ENCODE data around the gene CLCN3. TPM values are rescaled to one million over a fixed set of nuclear protein-coding genes. Genes with fewer than 3 reads are reported as not detected.

CLCN3 gene
- total and polyA plus RNA-seq, 4 experiments from 2014 or later, result 6.2 to 37.7 (median 25.7) TPM

- no peak overlapping the region for H3K4me3 ChIP-seq (ENCODE audit: low read length in 2 of 2)
- Mint-ChIP-seq H3K4me3 (peak overlapping the region; percentile 33 to 100 (median 67)), H3K4me1 (peaks cover 33 to 65% (median 47%) of the 10 kb centered on the region in 4 donors), H3K27ac (peak overlapping the region; percentile 86 to 100 (median 99)), H3K9me3 (no peaks in the 10 kb centered on the region), H3K36me3 (peaks cover 0 to 12% of the 10 kb centered on the region in 2 donors), H3K27me3 (no peaks in the 10 kb centered on the region)
- H3K27ac ChIP-seq (ENCODE audit: low read depth, low read length), result peak overlapping the region; percentile 87
- H3K9me3 ChIP-seq (ENCODE audit: control insufficient read depth in 1 of 2, low read length in 2 of 2), result no peaks in the 10 kb centered on the region
- ChIA-PET POLR2A (ENCODE audit: partially characterized antibody) (interaction anchor here (0.7 to 0.9 kb wide), 2 partner anchors 139 to 1300 kb away, joined by 3 read pairs; partner anchors contain the start of genes DDX60 and HPF1), CTCF (ENCODE audit: partially characterized antibody) (interaction anchor here (2.2 kb wide), 1 partner anchor 42 kb away, joined by 8 read pairs; no protein-coding TSS in a partner anchor)
- peaks cover 39% of the 10 kb centered on the region for H3K4me1 ChIP-seq (ENCODE audit: insufficient read depth, low read length)
- DNase-seq, result no peak
- H3K27me3 ChIP-seq (ENCODE audit: insufficient read depth, low read length), result no peaks in the 10 kb centered on the region
- H3K36me3 ChIP-seq (ENCODE audit: insufficient read depth, low read length), result no peaks in the 10 kb centered on the region
- intact Hi-C loops (cut with micrococcal nuclease), result no loop called here
Measured at GRCh38 chr4:169618286-169618685, 2.1 kb upstream of the CLCN3 start.

- H3K36me3 ChIP-seq (ENCODE audit: insufficient read depth, low read length), result no peaks in the 10 kb centered on the region
- Mint-ChIP-seq H3K27ac (peak overlapping the region; percentile 94 to 100 (median 99)), H3K4me3 (peak overlapping the region; percentile 88 to 100 (median 96)), H3K4me1 (peaks cover 33 to 68% (median 49%) of the 10 kb centered on the region in 4 donors), H3K27me3 (no peaks in the 10 kb centered on the region), H3K36me3 (peaks cover 0 to 12% of the 10 kb centered on the region in 2 donors), H3K9me3 (no peaks in the 10 kb centered on the region)
- CTCF ChIA-PET (ENCODE audit: partially characterized antibody), result interaction anchor here (0.7 to 2.2 kb wide), 6 partner anchors 9 to 122 kb away, joined by 3 to 8 read pairs (median 4); no protein-coding TSS in a partner anchor
- H3K27me3 ChIP-seq (ENCODE audit: insufficient read depth, low read length), result no peaks in the 10 kb centered on the region
- POLR2A ChIA-PET (ENCODE audit: partially characterized antibody), result interaction anchor here (0.7 to 3.4 kb wide), 6 partner anchors 7 to 1300 kb away, joined by 3 to 29 read pairs (median 8); partner anchors contain the start of genes CBR4, DDX60, HPF1 and NEK1
- intact Hi-C loops (cut with micrococcal nuclease), result loop anchor here (1.0 kb wide), 1 partner anchor 408 kb away; no protein-coding TSS in a partner anchor
- no peaks in the 10 kb centered on the region for H3K9me3 ChIP-seq (ENCODE audit: control insufficient read depth in 1 of 2, low read length in 2 of 2)
- no peak for DNase-seq
- peak overlapping the region; percentile 87 for H3K27ac ChIP-seq (ENCODE audit: low read depth, low read length)
- H3K4me3 ChIP-seq (ENCODE audit: low read length in 2 of 2), result no peak overlapping the region
- H3K4me1 ChIP-seq (ENCODE audit: insufficient read depth, low read length), result peaks cover 38% of the 10 kb centered on the region
Measured at GRCh38 chr4:169618986-169619385, 1.4 kb upstream of the CLCN3 start.

- no peaks in the 10 kb centered on the region for H3K9me3 ChIP-seq (ENCODE audit: control insufficient read depth in 1 of 2, low read length in 2 of 2)
- peak overlapping the region; percentile 94 to 100 (median 99) for H3K27ac Mint-ChIP-seq
Measured at GRCh38 chr4:169619518-169619957, 840 bp upstream of the CLCN3 start.

GRCh38 chr4:169620880-169621248, 486 bp downstream of the CLCN3 start:
- no peaks in the 10 kb centered on the region for H3K27me3 Mint-ChIP-seq
- H3K9me3 Mint-ChIP-seq, result no peaks in the 10 kb centered on the region
- Histone ChIP-seq H3K36me3 (ENCODE audit: insufficient read depth, low read length) (no peaks in the 10 kb centered on the region), H3K4me1 (ENCODE audit: insufficient read depth, low read length) (peaks cover 38% of the 10 kb centered on the region), H3K27ac (ENCODE audit: low read depth, low read length) (peak overlapping the region; percentile 87), H3K4me3 (ENCODE audit: low read length in 2 of 2) (peak overlapping the region; percentile 94 to 97), H3K27me3 (ENCODE audit: insufficient read depth, low read length) (no peaks in the 10 kb centered on the region), H3K9me3 (ENCODE audit: control insufficient read depth in 1 of 2, low read length in 2 of 2) (no peaks in the 10 kb centered on the region)
- peak in 1 of 5 donors; percentile 64 for DNase-seq
- peaks cover 0 to 13% of the 10 kb centered on the region in 2 donors for H3K36me3 Mint-ChIP-seq
- intact Hi-C loops (cut with micrococcal nuclease), result loop anchor here (1.0 kb wide), 1 partner anchor 9 kb away; the partner anchor contains the start of gene NEK1
- H3K4me3 Mint-ChIP-seq, result peak overlapping the region; percentile 88 to 100 (median 96)
- ChIA-PET CTCF (ENCODE audit: partially characterized antibody) (interaction anchor here (0.7 to 2.3 kb wide), 4 partner anchors 9 to 154 kb away, joined by 3 to 12 read pairs (median 4); partner anchors contain the start of gene NEK1), POLR2A (ENCODE audit: partially characterized antibody) (interaction anchor here (0.7 to 3.4 kb wide), 6 partner anchors 9 to 1141 kb away, joined by 3 to 29 read pairs (median 10); partner anchors contain the start of genes CBR4, DDX60L, MFAP3L and NEK1)
- peaks cover 38 to 78% (median 57%) of the 10 kb centered on the region in 4 donors for H3K4me1 Mint-ChIP-seq
- H3K27ac Mint-ChIP-seq, result peak overlapping the region; percentile 94 to 100 (median 99)

More at GRCh38 chr4:169619518-169619957, 840 bp upstream of the CLCN3 start:
- H3K36me3 ChIP-seq (ENCODE audit: insufficient read depth, low read length), result no peaks in the 10 kb centered on the region
- H3K27ac ChIP-seq (ENCODE audit: low read depth, low read length), result peak overlapping the region; percentile 87
- peak overlapping the region; percentile 94 to 97 for H3K4me3 ChIP-seq (ENCODE audit: low read length in 2 of 2)
- intact Hi-C loops (cut with micrococcal nuclease), result loop anchor here (1.0 kb wide), 1 partner anchor 408 kb away; no protein-coding TSS in a partner anchor
- Mint-ChIP-seq H3K36me3 (peaks cover 0 to 12% of the 10 kb centered on the region in 2 donors), H3K27me3 (no peaks in the 10 kb centered on the region), H3K9me3 (no peaks in the 10 kb centered on the region), H3K4me3 (peak overlapping the region; percentile 88 to 100 (median 96)), H3K4me1 (peaks cover 34 to 68% (median 49%) of the 10 kb centered on the region in 4 donors)
- no peaks in the 10 kb centered on the region for H3K27me3 ChIP-seq (ENCODE audit: insufficient read depth, low read length)
- CTCF ChIA-PET (ENCODE audit: partially characterized antibody), result interaction anchor here (0.6 to 2.2 kb wide), 10 partner anchors 9 to 155 kb away, joined by 3 to 8 read pairs (median 3); no protein-coding TSS in a partner anchor
- DNase-seq, result peak in 4 of 5 donors; percentile 57 to 73 (median 62)
- peaks cover 38% of the 10 kb centered on the region for H3K4me1 ChIP-seq (ENCODE audit: insufficient read depth, low read length)
- POLR2A ChIA-PET (ENCODE audit: partially characterized antibody), result interaction anchor here (0.7 to 3.4 kb wide), 7 partner anchors 8 to 1139 kb away, joined by 3 to 29 read pairs (median 7); partner anchors contain the start of genes CBR4, DDX60L, MFAP3L and NEK1

GRCh38 chr4:169621731-169622492, 1.5 kb downstream of the CLCN3 start:
- Mint-ChIP-seq H3K36me3 (peaks cover 0 to 13% of the 10 kb centered on the region in 2 donors), H3K27me3 (no peaks in the 10 kb centered on the region), H3K9me3 (no peaks in the 10 kb centered on the region), H3K27ac (peak overlapping the region; percentile 86 to 99 (median 94)), H3K4me3 (peak overlapping the region; percentile 70 to 97 (median 84)), H3K4me1 (peaks cover 44 to 86% (median 64%) of the 10 kb centered on the region in 4 donors)
- CTCF ChIA-PET (ENCODE audit: partially characterized antibody), result interaction anchor here (2.3 kb wide), 1 partner anchor 10 kb away, joined by 12 read pairs; the partner anchor contains the start of gene NEK1
- H3K27ac ChIP-seq (ENCODE audit: low read depth, low read length), result peak overlapping the region; percentile 46
- peak; percentile 71 to 82 (median 78) for DNase-seq
- H3K4me3 ChIP-seq (ENCODE audit: low read length in 2 of 2), result peak overlapping the region in 1 of 2 donors; percentile 28
- H3K4me1 ChIP-seq (ENCODE audit: insufficient read depth, low read length), result peaks cover 38% of the 10 kb centered on the region
- no peaks in the 10 kb centered on the region for H3K27me3 ChIP-seq (ENCODE audit: insufficient read depth, low read length)
- H3K36me3 ChIP-seq (ENCODE audit: insufficient read depth, low read length), result no peaks in the 10 kb centered on the region
- no peaks in the 10 kb centered on the region for H3K9me3 ChIP-seq (ENCODE audit: control insufficient read depth in 1 of 2, low read length in 2 of 2)
- POLR2A ChIA-PET (ENCODE audit: partially characterized antibody), result interaction anchor here (1.0 to 3.4 kb wide), 3 partner anchors 10 to 612 kb away, joined by 3 to 29 read pairs (median 12); partner anchors contain the start of genes CBR4 and NEK1
- intact Hi-C loops (cut with micrococcal nuclease), result loop anchor here (1.0 to 2.0 kb wide), 3 partner anchors 15 to 1141 kb away; partner anchors contain the start of gene DDX60L

GRCh38 chr4:169622566-169622965, 2.2 kb downstream of the CLCN3 start:
- CTCF ChIA-PET (ENCODE audit: partially characterized antibody), result interaction anchor here (2.3 kb wide), 1 partner anchor 10 kb away, joined by 12 read pairs; the partner anchor contains the start of gene NEK1

More at GRCh38 chr4:169622566-169622965, 2.2 kb downstream of the CLCN3 start:
- peak overlapping the region; percentile 1 to 96 (median 82) for H3K4me3 Mint-ChIP-seq
- H3K36me3 Mint-ChIP-seq, result peaks cover 0 to 13% of the 10 kb centered on the region in 2 donors
- Histone ChIP-seq H3K27me3 (ENCODE audit: insufficient read depth, low read length) (no peaks in the 10 kb centered on the region), H3K4me1 (ENCODE audit: insufficient read depth, low read length) (peaks cover 38% of the 10 kb centered on the region), H3K27ac (ENCODE audit: low read depth, low read length) (peak overlapping the region; percentile 28), H3K4me3 (ENCODE audit: low read length in 2 of 2) (no peak overlapping the region), H3K9me3 (ENCODE audit: control insufficient read depth in 1 of 2, low read length in 2 of 2) (no peaks in the 10 kb centered on the region), H3K36me3 (ENCODE audit: insufficient read depth, low read length) (no peaks in the 10 kb centered on the region)
- no peaks in the 10 kb centered on the region for H3K9me3 Mint-ChIP-seq
- intact Hi-C loops (cut with micrococcal nuclease), result loop anchor here (1.0 to 2.0 kb wide), 3 partner anchors 14 to 1142 kb away; partner anchors contain the start of gene DDX60L
- peak in 1 of 5 donors; percentile 8 for DNase-seq
- POLR2A ChIA-PET (ENCODE audit: partially characterized antibody), result interaction anchor here (1.0 to 3.4 kb wide), 2 partner anchors 11 to 35 kb away, joined by 3 to 29 read pairs; partner anchors contain the start of gene NEK1
- H3K27me3 Mint-ChIP-seq, result no peaks in the 10 kb centered on the region
- H3K4me1 Mint-ChIP-seq, result peaks cover 48 to 86% (median 67%) of the 10 kb centered on the region in 4 donors
- H3K27ac Mint-ChIP-seq, result peak overlapping the region; percentile 80 to 99 (median 90)
